ENCODE data around the gene DDX56. TPM values are rescaled to one million over a fixed set of nuclear protein-coding genes. Genes with fewer than 3 reads are reported as not detected.

The DDX56 gene
- total and polyA plus RNA-seq, 2 experiments from 2014 or later, result 62.1 to 65.2 TPM

GRCh38 chr7:44518761-44519160, 54.9 kb downstream of the DDX56 start:
- Histone ChIP-seq H3K4me3 (no peak overlapping the region), H3K36me3 (no peaks in the 10 kb centered on the region), H3K9me3 (ENCODE audit: low read depth) (no peaks in the 10 kb centered on the region), H3K4me1 (ENCODE audit: low read depth) (no peaks in the 10 kb centered on the region), H3K27ac (no peak overlapping the region), H3K27me3 (no peaks in the 10 kb centered on the region)
- no peak for TF ChIP-seq CTCF (IDR thresholded peaks at IDR 0.05; ENCODE audit: low read depth, low read length)
- DNase-seq (ENCODE audit: low read depth in 1 of 2, low spot score in 1 of 2), result no peak

- no peaks in the 10 kb centered on the region for H3K9me3 ChIP-seq (ENCODE audit: low read depth)
- no peaks in the 10 kb centered on the region for H3K27me3 ChIP-seq
- DNase-seq (ENCODE audit: low read depth in 1 of 2, low spot score in 1 of 2), result no peak
- H3K4me1 ChIP-seq (ENCODE audit: low read depth), result no peaks in the 10 kb centered on the region
- TF ChIP-seq CTCF (IDR thresholded peaks at IDR 0.05; ENCODE audit: low read depth, low read length), result no peak
- no peaks in the 10 kb centered on the region for H3K36me3 ChIP-seq
- H3K27ac ChIP-seq, result no peak overlapping the region
- no peak overlapping the region for H3K4me3 ChIP-seq
These were observed 56.5 kb downstream of the DDX56 start for GRCh38 chr7:44517175-44517574.

Other genes starting within 250 kb of the DDX56 start
- 7.7 and 8.4 TPM in 2 replicates for gene CAMK2B, start 248.3 kb downstream of the DDX56 start, total RNA-seq
- gene CAMK2B, start 248.3 kb downstream of the DDX56 start, polyA plus RNA-seq, result 17.7 and 19.3 TPM in 2 replicates
- 42.6 and 44.8 TPM in 2 replicates for gene NUDCD3, start 83.2 kb downstream of the DDX56 start, total RNA-seq
- 98.7 and 122 TPM in 2 replicates for gene NUDCD3, start 83.2 kb downstream of the DDX56 start, polyA plus RNA-seq
- 0.21 TPM in 1 of 2 replicates, not detected in the other for gene NPC1L1, start 32.6 kb downstream of the DDX56 start, total RNA-seq
- not detected in 2 replicates for gene NPC1L1, start 32.6 kb downstream of the DDX56 start, polyA plus RNA-seq
- 318 and 319 TPM in 2 replicates for gene TMED4, start 8.3 kb upstream of the DDX56 start, total RNA-seq
- 124 and 144 TPM in 2 replicates for gene TMED4, start 8.3 kb upstream of the DDX56 start, polyA plus RNA-seq
- 110 and 111 TPM in 2 replicates for gene OGDH, start 32.7 kb upstream of the DDX56 start, total RNA-seq
- 71.9 and 80.0 TPM in 2 replicates for gene OGDH, start 32.7 kb upstream of the DDX56 start, polyA plus RNA-seq
- 30.4 and 47.7 TPM in 2 replicates for gene ZMIZ2, start 174.9 kb upstream of the DDX56 start, total RNA-seq
- 58.9 and 70.2 TPM in 2 replicates for gene ZMIZ2, start 174.9 kb upstream of the DDX56 start, polyA plus RNA-seq
- 903 and 1,485 TPM in 2 replicates for gene PPIA, start 222.8 kb upstream of the DDX56 start, total RNA-seq
- gene PPIA, start 222.8 kb upstream of the DDX56 start, polyA plus RNA-seq, result 1,946 and 2,579 TPM in 2 replicates

Measured in cardiac muscle cell (in vitro differentiated cells and primary cell).